GM23338 (cell line): ENCODE measurements around the gene IPO7. TPM values are rescaled to one million over a fixed set of nuclear protein-coding genes. Genes with fewer than 3 reads are reported as not detected.

Source experiments
- ATAC-seq: fragments of 200-7000 bp; cut with Tn5 transposase; 3 replicates; pipeline ENCODE4 v1.9.1; 2020
- DNase-seq: peaks from one replicate; pipeline ENCODE4 v3.0.0-alpha.2; 2015; ENCODE audit warnings: low spot score
- H2AFZ ChIP-seq: fragments of 200-600 bp; sonication (generic); 2 replicates; pipeline ENCODE4 v1.8.0; 2016; ENCODE audit warnings: antibody characterized with exemption, mild to moderate bottlenecking, moderate library complexity
- H3F3A ChIP-seq: fragments of 200-600 bp; sonication (generic); replicated peaks from 2 replicates; pipeline ENCODE4 v1.8.0; 2017; ENCODE audit warnings: antibody characterized with exemption, mixed run types, low read depth
- H3K27ac ChIP-seq: fragments of 200-600 bp; sonication (generic); 2 replicates; pipeline ENCODE4 v1.6.1; 2016; ENCODE audit warnings: low read depth
- H3K27me3 ChIP-seq: fragments of 200-600 bp; sonication (generic); 2 replicates; pipeline ENCODE4 v1.8.0; 2016; ENCODE audit warnings: mild to moderate bottlenecking, mixed run types, moderate library complexity; ENCODE audit not compliant: insufficient read depth
- H3K36me3 ChIP-seq: fragments of 200-600 bp; sonication (generic); 2 replicates; pipeline ENCODE4 v1.8.0; 2016; ENCODE audit warnings: mild to moderate bottlenecking; ENCODE audit not compliant: insufficient read depth
- H3K4me1 ChIP-seq: fragments of 200-600 bp; sonication (generic); 2 replicates; pipeline ENCODE4 v1.8.0; 2016; ENCODE audit warnings: mild to moderate bottlenecking, moderate library complexity; ENCODE audit not compliant: insufficient read depth
- H3K4me2 ChIP-seq: fragments of 200-600 bp; sonication (generic); 2 replicates; pipeline ENCODE4 v1.7.1; 2017; ENCODE audit warnings: mixed run types
- H3K4me3 ChIP-seq: fragments of 200-600 bp; sonication (generic); 2 replicates; pipeline ENCODE4 v1.6.1; 2016; ENCODE audit warnings: mixed run types
- H3K79me2 ChIP-seq: fragments of 200-600 bp; sonication (generic); replicated peaks from 2 replicates; pipeline ENCODE4 v1.8.0; 2017; ENCODE audit warnings: mild to moderate bottlenecking; ENCODE audit not compliant: insufficient read depth
- H3K9me2 ChIP-seq: fragments of 200-600 bp; sonication (generic); 2 replicates; pipeline ENCODE4 v1.8.0; 2017; ENCODE audit not compliant: insufficient read depth
- H4K20me1 ChIP-seq: fragments of 200-600 bp; sonication (generic); replicated peaks from 2 replicates; pipeline ENCODE4 v1.8.0; 2017; ENCODE audit warnings: mild to moderate bottlenecking; ENCODE audit not compliant: insufficient read depth
- H3K27ac Mint-ChIP-seq: 2 replicates; pipeline ENCODE4 v1.8.0; 2020; ENCODE audit warnings: inconsistent platforms, mild to moderate bottlenecking, moderate library complexity, mixed read lengths
- H3K27me3 Mint-ChIP-seq: 3 replicates; pipeline ENCODE4 v1.8.0; 2022; ENCODE audit warnings: low read depth, mild to moderate bottlenecking, moderate library complexity, mixed read lengths, inconsistent platforms; ENCODE audit not compliant: insufficient read depth, poor library complexity
- H3K36me3 Mint-ChIP-seq: 3 replicates; pipeline ENCODE4 v1.8.0; 2021; ENCODE audit warnings: low read depth, mild to moderate bottlenecking, inconsistent platforms, moderate library complexity, mixed read lengths
- H3K4me1 Mint-ChIP-seq: 3 replicates; pipeline ENCODE4 v1.8.0; 2020; ENCODE audit warnings: mild to moderate bottlenecking, inconsistent platforms, mixed read lengths
- H3K4me3 Mint-ChIP-seq: 3 replicates; pipeline ENCODE4 v1.8.0; 2021; ENCODE audit warnings: moderate library complexity, mild to moderate bottlenecking, inconsistent platforms, mixed read lengths
- H3K9me3 Mint-ChIP-seq: 3 replicates; pipeline ENCODE4 v1.8.0; 2020; ENCODE audit warnings: moderate library complexity, mild to moderate bottlenecking, inconsistent platforms, mixed read lengths
- EZH2 ChIP-seq: fragments of 200-600 bp; sonication (generic); IDR thresholded peaks from one replicate; pipeline ENCODE4 v1.8.0; 2017; ENCODE audit warnings: antibody characterized with exemption, mild to moderate bottlenecking, low read depth; ENCODE audit not compliant: unreplicated experiment
- NANOG ChIP-seq: IDR thresholded peaks from 2 replicates; pipeline ENCODE4 v1.6.1; 2016; ENCODE audit warnings: antibody characterized with exemption, borderline replicate concordance
- POLR2AphosphoS5 ChIP-seq: IDR thresholded peaks from 2 replicates; pipeline ENCODE4 v1.6.1; 2016; ENCODE audit warnings: antibody characterized with exemption, low read depth
- polyA plus RNA-seq: library from polyadenylated mRNA; unstranded; fragments of >200 nt; fragmentation: Nextera tagmentation; extraction: Ambion mirVana; gene quantifications from 2 replicates; pipeline ENCODE4 v1.2.1, GENCODE V29; 2016
- total RNA-seq: library from RNA; depleted of rRNA; stranded (reverse); fragments of >200 nt; shearing (Covaris generic); gene quantifications from 2 replicates; pipeline ENCODE4 v1.2.3, GENCODE V29; 2014
- TF ChIP-seq, protein P1 (sequence below), 2 experiments: fragments of 200-600 bp in 1 of 2; sonication (generic) in 1 of 2; conservative IDR thresholded peaks; 2 replicates each; pipeline versions ENCODE4 v1.5.1 to v1.6.1; 2016 to 2017; ENCODE audit warnings: antibody characterized with exemption in 2 of 2, low read depth in 2 of 2, mild to moderate bottlenecking in 2 of 2, moderate library complexity in 1 of 2
- TF ChIP-seq, protein P2 (sequence below): IDR thresholded peaks from one replicate; pipeline ENCODE4 v1.6.1; 2018; ENCODE audit warnings: antibody characterized with exemption; ENCODE audit not compliant: unreplicated experiment
- TF ChIP-seq, protein P3 (sequence below): fragments of 250-450 bp; sonication (Bioruptor Pico); IDR thresholded peaks from 2 replicates; pipeline ENCODE4 v1.5.0; 2020; ENCODE audit warnings: mild to moderate bottlenecking, moderate library complexity

Gene IPO7
- total and polyA plus RNA-seq, 2 experiments from 2014 or later = 56.1 to 271 TPM

DNA sequence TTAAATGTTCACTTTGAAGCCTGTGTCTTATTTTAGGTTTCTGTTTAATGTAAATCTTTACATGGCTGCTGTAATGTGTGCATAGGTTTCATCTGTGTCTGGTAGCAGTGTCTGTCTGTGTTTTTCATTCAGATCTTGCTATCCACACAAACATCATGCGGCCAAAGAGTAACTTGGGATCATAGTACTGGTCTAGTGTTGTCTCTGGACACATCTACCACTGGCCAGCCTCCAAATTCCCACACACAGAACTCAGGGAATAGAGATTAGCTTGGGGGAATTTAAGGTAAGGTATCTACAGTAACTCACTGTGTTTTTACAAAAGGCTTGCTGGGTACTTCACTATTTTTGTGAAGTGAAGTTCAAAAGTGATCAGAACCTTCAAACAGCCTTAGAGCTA lies 44.3 kb downstream of the IPO7 start:
- no peaks in the 10 kb centered on the region for H3K4me1 Mint-ChIP-seq
- H3K27ac ChIP-seq = no peak overlapping the region
- peaks cover 98% of the 10 kb centered on the region for H3K36me3 Mint-ChIP-seq
- H3K9me3 Mint-ChIP-seq = no peaks in the 10 kb centered on the region
- no peak overlapping the region for H3K4me3 Mint-ChIP-seq
- no peak overlapping the region for H2AFZ ChIP-seq
- H3K9me2 ChIP-seq = no peaks in the 10 kb centered on the region
- H3K27me3 Mint-ChIP-seq = no peaks in the 10 kb centered on the region
- DNase-seq = no peak
- H3K36me3 ChIP-seq = peaks cover 96% of the 10 kb centered on the region
- H3K27ac Mint-ChIP-seq = no peak overlapping the region
- no peak overlapping the region for H3K4me3 ChIP-seq
- H3F3A ChIP-seq = peaks cover 16% of the 10 kb centered on the region
- H3K4me1 ChIP-seq = no peaks in the 10 kb centered on the region
- no peaks in the 10 kb centered on the region; the same call in none of the 2 replicates for H4K20me1 ChIP-seq
- H3K4me2 ChIP-seq = no peak overlapping the region
- no peak for ATAC-seq
- 0 out of 2 replicates have a peak, but pooled peaks cover 4% of the 10 kb centered on the region for H3K79me2 ChIP-seq
- H3K27me3 ChIP-seq = no peaks in the 10 kb centered on the region
- TF ChIP-seq, protein P1, sequence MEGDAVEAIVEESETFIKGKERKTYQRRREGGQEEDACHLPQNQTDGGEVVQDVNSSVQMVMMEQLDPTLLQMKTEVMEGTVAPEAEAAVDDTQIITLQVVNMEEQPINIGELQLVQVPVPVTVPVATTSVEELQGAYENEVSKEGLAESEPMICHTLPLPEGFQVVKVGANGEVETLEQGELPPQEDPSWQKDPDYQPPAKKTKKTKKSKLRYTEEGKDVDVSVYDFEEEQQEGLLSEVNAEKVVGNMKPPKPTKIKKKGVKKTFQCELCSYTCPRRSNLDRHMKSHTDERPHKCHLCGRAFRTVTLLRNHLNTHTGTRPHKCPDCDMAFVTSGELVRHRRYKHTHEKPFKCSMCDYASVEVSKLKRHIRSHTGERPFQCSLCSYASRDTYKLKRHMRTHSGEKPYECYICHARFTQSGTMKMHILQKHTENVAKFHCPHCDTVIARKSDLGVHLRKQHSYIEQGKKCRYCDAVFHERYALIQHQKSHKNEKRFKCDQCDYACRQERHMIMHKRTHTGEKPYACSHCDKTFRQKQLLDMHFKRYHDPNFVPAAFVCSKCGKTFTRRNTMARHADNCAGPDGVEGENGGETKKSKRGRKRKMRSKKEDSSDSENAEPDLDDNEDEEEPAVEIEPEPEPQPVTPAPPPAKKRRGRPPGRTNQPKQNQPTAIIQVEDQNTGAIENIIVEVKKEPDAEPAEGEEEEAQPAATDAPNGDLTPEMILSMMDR (conservative IDR thresholded peaks at IDR 0.05; ENCODE audit: low read depth in 2 of 2) = no peak
- TF ChIP-seq EZH2 = no peak
- TF ChIP-seq NANOG = no peak
- TF ChIP-seq, protein P2, sequence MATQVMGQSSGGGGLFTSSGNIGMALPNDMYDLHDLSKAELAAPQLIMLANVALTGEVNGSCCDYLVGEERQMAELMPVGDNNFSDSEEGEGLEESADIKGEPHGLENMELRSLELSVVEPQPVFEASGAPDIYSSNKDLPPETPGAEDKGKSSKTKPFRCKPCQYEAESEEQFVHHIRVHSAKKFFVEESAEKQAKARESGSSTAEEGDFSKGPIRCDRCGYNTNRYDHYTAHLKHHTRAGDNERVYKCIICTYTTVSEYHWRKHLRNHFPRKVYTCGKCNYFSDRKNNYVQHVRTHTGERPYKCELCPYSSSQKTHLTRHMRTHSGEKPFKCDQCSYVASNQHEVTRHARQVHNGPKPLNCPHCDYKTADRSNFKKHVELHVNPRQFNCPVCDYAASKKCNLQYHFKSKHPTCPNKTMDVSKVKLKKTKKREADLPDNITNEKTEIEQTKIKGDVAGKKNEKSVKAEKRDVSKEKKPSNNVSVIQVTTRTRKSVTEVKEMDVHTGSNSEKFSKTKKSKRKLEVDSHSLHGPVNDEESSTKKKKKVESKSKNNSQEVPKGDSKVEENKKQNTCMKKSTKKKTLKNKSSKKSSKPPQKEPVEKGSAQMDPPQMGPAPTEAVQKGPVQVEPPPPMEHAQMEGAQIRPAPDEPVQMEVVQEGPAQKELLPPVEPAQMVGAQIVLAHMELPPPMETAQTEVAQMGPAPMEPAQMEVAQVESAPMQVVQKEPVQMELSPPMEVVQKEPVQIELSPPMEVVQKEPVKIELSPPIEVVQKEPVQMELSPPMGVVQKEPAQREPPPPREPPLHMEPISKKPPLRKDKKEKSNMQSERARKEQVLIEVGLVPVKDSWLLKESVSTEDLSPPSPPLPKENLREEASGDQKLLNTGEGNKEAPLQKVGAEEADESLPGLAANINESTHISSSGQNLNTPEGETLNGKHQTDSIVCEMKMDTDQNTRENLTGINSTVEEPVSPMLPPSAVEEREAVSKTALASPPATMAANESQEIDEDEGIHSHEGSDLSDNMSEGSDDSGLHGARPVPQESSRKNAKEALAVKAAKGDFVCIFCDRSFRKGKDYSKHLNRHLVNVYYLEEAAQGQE = no peak
- TF ChIP-seq, protein P3, sequence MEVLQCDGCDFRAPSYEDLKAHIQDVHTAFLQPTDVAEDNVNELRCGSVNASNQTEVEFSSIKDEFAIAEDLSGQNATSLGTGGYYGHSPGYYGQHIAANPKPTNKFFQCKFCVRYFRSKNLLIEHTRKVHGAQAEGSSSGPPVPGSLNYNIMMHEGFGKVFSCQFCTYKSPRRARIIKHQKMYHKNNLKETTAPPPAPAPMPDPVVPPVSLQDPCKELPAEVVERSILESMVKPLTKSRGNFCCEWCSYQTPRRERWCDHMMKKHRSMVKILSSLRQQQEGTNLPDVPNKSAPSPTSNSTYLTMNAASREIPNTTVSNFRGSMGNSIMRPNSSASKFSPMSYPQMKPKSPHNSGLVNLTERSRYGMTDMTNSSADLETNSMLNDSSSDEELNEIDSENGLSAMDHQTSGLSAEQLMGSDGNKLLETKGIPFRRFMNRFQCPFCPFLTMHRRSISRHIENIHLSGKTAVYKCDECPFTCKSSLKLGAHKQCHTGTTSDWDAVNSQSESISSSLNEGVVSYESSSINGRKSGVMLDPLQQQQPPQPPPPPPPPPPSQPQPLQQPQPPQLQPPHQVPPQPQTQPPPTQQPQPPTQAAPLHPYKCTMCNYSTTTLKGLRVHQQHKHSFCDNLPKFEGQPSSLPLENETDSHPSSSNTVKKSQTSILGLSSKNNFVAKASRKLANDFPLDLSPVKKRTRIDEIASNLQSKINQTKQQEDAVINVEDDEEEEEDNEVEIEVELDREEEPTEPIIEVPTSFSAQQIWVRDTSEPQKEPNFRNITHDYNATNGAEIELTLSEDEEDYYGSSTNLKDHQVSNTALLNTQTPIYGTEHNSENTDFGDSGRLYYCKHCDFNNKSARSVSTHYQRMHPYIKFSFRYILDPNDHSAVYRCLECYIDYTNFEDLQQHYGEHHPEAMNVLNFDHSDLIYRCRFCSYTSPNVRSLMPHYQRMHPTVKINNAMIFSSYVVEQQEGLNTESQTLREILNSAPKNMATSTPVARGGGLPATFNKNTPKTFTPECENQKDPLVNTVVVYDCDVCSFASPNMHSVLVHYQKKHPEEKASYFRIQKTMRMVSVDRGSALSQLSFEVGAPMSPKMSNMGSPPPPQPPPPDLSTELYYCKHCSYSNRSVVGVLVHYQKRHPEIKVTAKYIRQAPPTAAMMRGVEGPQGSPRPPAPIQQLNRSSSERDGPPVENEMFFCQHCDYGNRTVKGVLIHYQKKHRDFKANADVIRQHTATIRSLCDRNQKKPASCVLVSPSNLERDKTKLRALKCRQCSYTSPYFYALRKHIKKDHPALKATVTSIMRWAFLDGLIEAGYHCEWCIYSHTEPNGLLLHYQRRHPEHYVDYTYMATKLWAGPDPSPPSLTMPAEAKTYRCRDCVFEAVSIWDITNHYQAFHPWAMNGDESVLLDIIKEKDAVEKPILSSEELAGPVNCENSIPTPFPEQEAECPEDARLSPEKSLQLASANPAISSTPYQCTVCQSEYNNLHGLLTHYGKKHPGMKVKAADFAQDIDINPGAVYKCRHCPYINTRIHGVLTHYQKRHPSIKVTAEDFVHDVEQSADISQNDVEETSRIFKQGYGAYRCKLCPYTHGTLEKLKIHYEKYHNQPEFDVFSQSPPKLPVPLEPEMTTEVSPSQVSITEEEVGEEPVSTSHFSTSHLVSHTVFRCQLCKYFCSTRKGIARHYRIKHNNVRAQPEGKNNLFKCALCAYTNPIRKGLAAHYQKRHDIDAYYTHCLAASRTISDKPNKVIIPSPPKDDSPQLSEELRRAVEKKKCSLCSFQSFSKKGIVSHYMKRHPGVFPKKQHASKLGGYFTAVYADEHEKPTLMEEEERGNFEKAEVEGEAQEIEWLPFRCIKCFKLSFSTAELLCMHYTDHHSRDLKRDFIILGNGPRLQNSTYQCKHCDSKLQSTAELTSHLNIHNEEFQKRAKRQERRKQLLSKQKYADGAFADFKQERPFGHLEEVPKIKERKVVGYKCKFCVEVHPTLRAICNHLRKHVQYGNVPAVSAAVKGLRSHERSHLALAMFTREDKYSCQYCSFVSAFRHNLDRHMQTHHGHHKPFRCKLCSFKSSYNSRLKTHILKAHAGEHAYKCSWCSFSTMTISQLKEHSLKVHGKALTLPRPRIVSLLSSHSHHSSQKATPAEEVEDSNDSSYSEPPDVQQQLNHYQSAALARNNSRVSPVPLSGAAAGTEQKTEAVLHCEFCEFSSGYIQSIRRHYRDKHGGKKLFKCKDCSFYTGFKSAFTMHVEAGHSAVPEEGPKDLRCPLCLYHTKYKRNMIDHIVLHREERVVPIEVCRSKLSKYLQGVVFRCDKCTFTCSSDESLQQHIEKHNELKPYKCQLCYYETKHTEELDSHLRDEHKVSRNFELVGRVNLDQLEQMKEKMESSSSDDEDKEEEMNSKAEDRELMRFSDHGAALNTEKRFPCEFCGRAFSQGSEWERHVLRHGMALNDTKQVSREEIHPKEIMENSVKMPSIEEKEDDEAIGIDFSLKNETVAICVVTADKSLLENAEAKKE = no peak
- no peak for TF ChIP-seq POLR2AphosphoS5
